KG1 (cell line): ENCODE data around the gene PXDC1.
"Not testable (repeated sequence)": the region's sequence is repeated elsewhere in the genome, so short reads cannot be mapped to it uniquely, and the experiment has no call there.

Source experiments
- DNase-seq: peaks from one replicate; lab custom pipeline; 2025; lab: John Stamatoyannopoulos, UW

Gene PXDC1

DNA sequence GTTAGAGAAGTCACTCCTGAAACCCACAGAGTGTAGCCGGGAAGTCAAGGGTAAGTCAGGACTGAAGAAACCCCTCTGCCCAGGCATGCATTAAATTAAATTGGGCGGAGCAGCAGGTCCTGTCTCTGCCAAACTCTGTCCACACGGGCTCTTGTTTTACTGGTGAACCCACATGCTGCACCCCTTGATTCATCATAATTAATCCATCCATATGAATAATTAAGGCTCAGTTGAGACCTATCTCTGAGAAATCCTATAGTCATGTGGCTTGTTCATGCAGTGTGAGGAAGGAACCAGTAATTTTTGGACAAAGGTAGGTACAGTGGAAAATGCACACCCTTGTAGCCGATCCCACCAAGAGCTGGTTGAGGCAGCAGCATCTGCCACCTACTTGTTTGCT lies 43.0 kb downstream of the PXDC1 start:
- DNase-seq = no peak

DNA sequence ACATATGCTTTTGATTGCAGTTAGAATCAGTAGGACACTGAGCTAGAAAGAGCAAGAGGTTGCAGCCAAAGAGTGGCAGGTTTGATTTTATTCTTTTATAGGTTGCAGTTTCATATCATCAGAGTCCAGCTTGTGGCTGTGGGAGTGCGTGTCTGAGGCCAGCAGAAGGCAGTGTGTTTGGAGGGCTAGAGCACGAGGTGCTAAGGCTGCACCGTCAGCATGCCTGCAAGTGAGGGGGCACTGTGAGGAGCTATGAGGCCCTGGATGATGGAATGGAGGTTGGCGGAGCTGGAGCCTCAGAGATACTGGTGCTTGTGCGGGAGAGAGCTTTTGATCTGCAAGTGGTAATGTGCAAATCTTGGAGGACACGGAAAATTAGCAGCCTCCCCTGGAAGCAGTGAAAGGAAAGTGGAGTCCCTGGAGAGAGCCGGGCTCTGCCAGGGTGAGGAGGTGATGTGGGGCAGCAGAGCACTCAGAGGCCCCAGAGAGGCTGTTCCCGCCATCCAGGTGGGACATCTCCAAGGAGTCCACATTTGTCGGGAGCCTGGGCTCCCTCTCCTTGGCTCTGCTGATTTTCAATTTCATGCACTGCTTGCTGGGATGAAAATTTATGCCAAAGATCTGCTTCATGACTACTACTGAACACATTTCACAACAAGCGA lies 43.6 kb downstream of the PXDC1 start:
- no peak for DNase-seq

- no peak for DNase-seq
Observed at GRCh38 chr6:3707024-3707423, 44.5 kb downstream of the PXDC1 start.

DNA sequence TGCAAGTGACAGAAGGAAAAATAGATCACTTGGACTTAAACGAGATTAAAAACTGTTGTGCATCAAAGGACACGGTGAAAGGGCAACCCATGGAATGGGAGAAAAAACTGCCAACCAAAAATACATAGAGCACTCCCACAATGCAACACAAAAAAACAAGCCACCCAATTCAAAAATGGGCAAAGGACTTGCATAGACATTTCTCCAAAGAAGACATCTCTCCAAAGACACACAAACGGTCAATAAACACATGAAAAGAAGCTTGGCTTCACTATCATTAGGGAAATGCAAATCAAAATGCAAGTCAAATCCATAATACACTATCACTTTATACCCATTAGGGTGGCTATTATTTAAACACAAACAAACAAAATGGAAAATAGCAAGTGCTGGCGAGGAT lies 45.0 kb downstream of the PXDC1 start:
- no peak for DNase-seq

- no peak for DNase-seq
Observed at GRCh38 chr6:3701631-3702030, 49.9 kb downstream of the PXDC1 start.

DNA sequence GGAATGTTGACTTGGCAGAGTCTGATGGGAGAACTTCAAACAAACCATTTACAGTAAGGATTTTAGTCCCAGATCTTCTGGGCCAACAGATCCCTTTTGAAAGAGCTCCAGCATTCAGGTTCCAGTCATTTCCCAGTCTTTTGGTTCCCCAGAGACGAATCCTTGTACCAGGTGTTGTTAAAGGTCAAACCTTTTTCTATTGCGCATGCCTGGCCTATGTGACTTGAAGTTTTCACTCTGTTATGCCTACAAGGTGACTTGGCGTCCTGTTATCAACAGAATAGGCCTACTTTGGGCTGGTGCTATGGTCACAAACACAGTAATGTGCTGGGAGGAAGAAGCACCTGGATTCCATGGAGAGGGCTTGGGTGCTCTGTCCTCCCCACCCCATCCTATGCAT lies 52.3 kb downstream of the PXDC1 start:
- DNase-seq = no peak

DNA sequence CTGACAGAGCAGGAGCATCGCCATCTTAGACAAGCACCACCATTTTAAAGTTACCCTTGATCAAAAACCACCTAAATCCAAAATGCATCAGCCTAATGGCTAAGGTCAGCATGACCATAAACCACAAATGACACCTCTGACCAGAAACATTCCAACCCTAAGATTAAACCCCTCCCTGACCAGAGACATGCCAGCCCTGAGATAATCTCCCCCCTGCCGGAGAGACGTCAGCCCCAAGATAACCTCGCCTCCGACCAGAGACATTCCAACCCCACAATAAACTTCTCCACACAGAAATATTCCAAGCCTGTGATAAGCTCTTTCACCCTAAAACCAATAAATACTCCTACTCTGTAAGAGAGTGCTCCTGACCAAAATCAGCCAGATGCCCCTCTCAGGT lies 53.5 kb downstream of the PXDC1 start:
- DNase-seq = no peak

DNA sequence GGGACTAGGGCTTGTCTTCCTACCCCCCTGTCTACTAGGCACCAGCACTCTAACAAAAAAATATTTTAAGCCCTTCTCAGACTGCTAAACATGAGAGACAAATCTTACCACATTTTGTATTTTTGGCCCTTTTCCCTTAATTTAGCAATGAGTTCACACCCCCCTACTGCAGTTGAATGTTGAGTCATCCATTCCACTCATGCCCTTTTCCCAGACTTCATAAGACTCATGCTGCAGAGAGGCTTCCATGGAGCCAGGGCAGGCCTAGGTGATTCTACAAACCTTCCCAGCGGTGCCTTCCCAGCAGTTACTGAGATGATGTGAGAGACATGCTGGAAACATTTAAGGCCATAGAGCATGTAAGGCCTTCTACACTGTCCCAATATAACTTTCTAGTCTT lies 53.9 kb downstream of the PXDC1 start:
- DNase-seq = no peak

GRCh38 chr6:3696525-3697088 lies 54.9 kb downstream of the PXDC1 start:
- DNase-seq = no peak

DNA sequence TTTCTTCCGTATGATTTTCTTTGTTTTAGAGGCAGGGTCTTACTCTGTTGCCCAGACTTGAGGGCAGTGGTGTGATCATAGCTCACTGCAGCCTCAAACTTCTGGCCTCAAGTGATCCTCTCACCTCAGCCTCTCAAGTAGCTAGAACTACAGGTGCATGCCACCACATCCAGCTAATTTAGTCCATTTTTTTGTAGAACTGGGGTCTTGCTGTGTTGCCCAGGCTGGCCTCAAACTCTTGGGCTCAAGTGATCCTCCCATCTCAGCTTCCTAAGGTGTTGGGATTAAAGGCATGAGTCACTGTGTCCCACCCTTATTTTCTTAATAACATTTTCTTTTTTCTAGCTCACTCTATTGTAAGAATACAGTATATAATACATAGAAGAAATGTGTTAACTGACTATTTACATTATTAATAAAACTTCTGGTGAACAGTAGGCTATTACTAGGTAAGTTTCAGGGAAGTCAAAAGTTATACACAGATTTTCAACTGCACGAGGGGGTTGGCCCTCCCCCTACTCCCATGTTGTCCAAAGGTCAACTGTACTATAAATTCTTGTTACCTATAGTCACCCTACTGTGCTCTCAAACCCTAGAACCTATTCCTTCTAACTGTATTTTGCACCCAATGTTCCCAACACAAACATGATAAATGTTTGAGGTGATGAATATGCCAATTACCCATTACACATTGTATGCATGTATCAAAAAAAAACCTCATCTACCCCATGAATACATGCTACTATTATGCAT lies 56.3 kb downstream of the PXDC1 start:
- no peak for DNase-seq

- DNase-seq = no peak
Observed at GRCh38 chr6:3693831-3694230, 57.7 kb downstream of the PXDC1 start.

DNA sequence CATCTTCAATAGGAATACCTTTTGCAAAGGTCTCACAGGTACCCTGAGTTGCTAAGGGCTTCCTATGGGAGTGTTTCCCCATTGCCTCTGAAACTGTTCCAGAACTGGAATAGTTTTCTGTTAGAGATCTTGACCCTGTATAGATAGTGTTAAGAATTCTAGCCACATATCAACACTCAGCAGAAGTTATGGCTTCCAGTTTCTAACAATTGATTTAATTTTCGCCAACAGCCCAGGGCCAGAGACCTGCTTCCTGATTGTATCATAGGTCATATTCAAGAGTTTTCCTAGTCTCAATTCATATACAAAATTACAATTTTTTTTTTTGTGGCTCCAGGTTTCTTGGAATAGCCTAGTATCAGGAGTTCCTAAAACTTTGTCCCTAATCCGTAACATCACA lies 61.0 kb downstream of the PXDC1 start:
- DNase-seq = no peak

GRCh38 chr6:3687847-3688246 lies 63.7 kb downstream of the PXDC1 start:
- DNase-seq = no peak

DNA sequence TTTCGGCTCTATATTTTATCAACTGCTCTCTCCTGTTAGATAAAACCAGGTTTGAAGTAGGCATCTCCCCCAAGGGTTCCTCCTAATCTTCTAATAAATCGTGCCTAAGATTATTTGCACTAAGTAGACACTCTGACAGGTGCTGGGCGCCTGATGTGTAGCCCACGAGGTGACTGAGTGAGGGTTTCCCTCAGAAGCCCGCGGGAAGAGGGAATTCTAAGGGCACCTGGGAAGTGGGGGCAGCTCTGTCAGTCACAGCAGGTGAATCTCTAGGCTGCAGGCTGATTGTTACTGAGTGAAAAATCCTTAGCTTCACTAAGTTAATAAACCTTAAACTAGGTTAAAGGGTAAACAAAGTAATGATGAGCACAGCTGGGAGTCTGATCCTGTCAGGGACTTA lies 68.2 kb downstream of the PXDC1 start:
- no peak for DNase-seq

DNA sequence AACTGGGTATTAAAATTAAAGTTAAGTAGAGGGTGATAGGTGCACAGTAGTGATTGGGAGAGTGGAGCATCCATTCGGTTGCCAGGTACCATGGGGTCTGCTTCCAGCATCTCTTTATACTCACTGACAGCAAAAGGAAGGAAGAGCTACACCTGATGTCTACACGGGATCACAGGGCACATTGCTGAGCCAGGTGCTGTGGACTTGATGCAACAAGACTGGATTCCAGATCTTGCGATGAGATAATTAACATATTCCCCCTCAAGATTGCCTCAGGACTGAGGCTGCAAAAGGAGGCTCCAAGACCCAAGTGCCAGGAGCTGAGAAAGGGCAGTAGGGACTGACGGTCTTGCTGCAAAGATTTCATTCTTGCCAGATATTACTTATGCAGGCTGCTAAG lies 72.6 kb downstream of the PXDC1 start:
- no peak for DNase-seq

DNA sequence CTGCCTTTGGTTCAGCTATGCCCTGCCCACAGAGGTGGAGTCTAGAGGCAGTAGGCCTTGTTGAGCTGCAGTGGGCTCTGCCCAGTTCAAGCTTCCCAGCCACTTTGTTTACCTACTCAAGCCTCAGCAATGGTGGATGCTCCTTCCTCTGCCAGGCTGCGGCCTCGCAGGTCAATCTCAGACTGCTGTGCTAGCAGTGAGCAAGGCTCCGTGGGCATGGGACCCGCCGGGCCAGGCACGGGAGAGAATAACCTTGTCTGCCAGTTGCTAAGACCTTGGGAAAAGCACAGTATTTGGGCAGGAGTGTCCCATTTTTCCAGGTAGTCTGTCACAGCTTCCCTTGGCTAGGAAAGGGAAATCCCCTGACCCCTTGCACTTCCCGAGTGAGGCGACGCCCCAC lies 73.8 kb downstream of the PXDC1 start:
- DNase-seq = not testable (repeated sequence)

DNA sequence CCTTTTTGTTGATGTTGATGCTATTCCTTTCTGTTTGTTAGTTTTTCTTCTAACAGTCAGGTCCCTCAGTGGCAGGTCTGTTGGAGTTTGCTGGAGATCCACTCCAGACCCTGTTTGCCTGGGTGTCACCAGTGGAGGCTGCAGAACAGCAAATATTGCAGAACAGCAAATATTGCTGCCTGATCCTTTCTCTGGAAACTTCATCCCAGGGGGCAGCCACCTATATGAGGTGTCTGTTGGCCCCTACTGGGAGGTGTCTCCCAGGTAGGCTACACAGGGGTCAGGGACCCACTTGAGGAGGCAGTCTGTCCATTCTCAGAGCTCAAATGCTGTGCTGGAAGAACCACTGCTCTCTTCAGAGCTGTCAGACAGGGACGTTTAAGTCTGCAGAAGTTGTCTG lies 74.2 kb downstream of the PXDC1 start:
- DNase-seq = not testable (repeated sequence)
